ENCODE data around the gene MAGEB3.
"Not testable (repeated sequence)": the region's sequence is repeated elsewhere in the genome, so short reads cannot be mapped to it uniquely, and the experiment has no call there.

The MAGEB3 gene

DNA sequence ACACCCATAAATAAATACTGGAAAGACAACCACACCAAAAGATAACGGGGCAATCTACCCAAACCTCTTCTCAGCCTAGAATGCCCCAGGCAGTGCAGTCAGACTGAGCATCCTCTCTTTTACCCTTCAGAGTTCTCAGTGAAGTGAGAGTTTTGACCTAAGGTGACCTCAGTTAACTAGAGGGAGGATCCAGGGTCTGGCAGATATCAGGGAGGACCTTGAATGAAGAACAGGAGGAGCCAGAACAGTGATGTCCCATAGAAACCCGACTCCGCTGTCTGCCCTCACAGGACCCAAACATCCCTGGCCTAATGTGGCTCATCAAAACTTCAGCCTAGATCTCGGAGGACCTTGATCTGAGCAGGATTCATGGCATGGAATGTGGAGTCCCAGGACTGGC is at the start of gene MAGEB3:
MAGEB3 (plus strand) TSS at position 263 of the 400 bp plus-strand sequence. CDS start 5,268 bp downstream, outside the sequence.
- DNase-seq, result no peak

DNA sequence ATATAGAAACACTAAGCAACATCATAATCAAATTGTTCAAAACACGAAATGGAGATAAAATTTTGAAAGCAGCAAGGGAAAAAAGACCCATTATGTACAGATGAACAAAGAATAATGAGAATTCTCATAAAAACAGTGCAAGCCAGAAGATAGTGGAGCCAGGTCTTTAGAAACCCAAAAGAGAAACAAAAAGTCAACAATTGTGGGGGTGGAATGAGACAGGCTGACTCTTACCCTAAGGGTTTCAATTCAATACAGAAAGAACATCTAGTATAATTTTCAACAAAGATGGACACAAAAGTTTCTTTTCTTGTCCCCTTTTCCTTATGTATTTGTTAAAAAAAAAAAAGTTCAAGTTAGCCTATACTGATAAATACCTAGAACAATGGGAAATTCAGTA is 49.1 kb upstream of the MAGEB3 start:
- DNase-seq, result no peak

- DNase-seq, result no peak
Observed at GRCh38 chrX:30183554-30183953, 46.9 kb upstream of the MAGEB3 start.

- DNase-seq, result no peak
Observed at GRCh38 chrX:30190426-30190825, 40.0 kb upstream of the MAGEB3 start.

DNA sequence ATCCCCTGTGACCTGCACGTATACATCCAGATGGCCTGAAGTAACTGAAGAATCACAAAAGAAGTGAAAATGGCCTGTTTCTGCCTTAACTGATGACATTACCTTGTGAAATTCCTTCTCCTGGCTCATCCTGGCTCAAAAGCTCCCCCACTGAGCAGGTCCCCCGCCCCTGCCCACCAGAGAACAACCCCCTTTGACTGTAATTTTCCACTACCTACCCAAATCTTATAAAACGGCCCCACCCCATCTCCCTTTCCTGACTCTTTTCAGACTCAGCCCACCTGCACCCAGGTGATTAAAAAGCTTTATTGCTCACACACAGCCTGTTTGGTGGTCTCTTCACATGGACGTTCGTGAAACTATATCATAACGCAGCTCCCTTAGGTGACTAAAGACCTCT is 36.5 kb upstream of the MAGEB3 start:
- not testable (repeated sequence) for DNase-seq

- DNase-seq, result no peak
Observed at GRCh38 chrX:30196322-30196721, 34.1 kb upstream of the MAGEB3 start.

GRCh38 chrX:30212172-30212571 is 18.3 kb upstream of the MAGEB3 start:
- no peak for DNase-seq

DNA sequence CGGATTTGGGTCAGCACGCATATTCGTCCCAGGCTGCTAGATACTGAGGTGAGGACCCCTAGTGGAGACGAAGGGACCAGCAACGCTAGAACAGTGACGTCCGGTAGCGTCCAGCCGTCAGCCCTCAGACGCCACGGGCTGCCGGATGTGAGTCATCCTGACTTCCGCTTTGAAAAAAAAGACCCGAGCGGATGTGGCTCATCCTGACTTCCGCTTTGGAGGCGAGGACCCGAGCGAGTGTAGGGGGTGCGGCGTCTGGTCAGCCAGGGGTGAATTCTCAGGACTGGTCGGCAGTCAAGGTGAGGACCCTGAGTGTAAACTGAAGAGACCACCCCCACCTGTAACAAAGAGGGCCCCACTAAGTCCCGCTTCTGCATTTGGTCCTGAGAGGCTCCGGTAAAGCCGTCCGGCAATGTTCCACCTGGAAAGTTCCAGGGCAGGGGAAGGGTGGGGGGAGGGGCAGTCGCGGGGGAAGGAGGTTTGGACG is 15.1 kb upstream of the MAGEB3 start, which contains the start of gene MAGEB2:
MAGEB2 (plus strand) TSS at position 207 of the 487 bp plus-strand sequence. CDS start 3,018 bp downstream, outside the sequence.
- no peak for DNase-seq

DNA sequence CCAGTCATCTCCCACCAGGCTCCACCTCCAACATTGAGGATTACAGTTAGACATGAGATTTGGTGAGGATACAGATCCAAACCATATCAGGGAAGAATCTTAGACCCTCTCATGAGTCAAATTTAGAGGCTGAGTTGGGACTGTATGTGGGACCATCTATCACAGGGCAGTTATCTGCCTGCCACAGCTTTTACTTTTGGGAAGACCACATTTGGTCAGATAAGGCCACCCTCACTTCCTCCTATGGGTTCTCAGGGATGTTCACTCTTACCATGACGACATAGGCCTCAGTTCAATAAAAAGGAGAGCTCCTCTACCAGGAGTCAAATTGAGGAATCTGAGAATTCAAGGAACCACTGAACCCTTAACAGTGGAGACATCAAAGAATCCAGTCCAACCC is 13.0 kb upstream of the MAGEB3 start:
- DNase-seq, result no peak

DNA sequence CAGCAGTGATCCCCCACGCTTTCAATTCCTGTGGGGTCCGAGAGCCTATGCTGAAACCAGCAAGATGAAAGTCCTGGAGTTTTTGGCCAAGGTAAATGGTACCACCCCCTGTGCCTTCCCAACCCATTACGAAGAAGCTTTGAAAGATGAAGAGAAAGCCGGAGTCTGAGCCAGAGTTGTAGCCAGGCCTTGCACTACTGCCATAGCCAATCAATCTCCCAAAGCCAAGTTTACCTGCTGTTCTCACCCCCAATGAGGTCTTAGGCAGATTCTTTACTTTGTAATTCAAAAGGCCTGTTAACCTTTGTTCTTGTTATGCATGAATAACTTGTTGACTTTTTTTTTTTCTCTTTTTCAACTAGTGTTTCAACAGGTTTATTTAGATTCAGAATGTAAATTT is 11.1 kb upstream of the MAGEB3 start:
- DNase-seq, result no peak

DNA sequence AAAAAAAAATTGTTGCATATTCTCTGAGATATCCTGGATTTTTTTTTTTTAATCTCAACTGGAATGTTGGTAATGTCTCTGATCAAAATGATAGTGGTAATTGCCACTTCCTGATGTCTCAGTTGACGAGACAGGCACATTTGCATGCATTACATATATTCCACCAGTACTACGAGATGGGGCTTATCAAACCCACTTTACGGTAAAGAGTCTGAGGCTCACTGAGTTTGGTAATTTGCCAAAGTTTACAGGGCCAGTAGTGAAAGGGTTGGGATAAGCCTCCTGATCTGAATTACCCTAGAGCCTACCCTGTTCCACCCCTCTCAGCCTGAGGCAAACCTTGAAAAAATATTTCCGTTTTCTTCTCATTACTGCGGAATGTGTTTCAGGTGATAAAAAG is 9.8 kb upstream of the MAGEB3 start:
- DNase-seq, result no peak

DNA sequence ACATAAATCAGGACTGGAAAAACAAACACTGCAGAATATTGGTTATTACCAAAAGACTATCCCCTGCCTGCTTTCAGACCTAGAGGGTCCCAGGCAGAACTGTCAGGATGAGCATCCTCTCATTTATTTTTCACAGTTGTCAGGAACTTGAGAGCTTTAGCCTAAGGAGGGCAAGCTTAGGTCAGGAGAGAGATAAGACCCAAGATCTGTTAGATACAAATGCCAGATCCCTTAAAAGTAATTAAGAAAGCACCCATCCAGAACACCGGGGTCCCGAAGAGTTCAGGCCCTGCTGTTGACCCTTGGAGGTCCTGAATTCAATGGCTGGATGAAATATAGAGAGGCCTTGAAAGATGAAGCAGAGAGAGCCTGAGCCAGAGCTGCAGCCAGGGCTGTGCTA is 5.9 kb upstream of the MAGEB3 start:
- no peak for DNase-seq

GRCh38 chrX:30228526-30228925 is 1.9 kb upstream of the MAGEB3 start:
- DNase-seq, result no peak

DNA sequence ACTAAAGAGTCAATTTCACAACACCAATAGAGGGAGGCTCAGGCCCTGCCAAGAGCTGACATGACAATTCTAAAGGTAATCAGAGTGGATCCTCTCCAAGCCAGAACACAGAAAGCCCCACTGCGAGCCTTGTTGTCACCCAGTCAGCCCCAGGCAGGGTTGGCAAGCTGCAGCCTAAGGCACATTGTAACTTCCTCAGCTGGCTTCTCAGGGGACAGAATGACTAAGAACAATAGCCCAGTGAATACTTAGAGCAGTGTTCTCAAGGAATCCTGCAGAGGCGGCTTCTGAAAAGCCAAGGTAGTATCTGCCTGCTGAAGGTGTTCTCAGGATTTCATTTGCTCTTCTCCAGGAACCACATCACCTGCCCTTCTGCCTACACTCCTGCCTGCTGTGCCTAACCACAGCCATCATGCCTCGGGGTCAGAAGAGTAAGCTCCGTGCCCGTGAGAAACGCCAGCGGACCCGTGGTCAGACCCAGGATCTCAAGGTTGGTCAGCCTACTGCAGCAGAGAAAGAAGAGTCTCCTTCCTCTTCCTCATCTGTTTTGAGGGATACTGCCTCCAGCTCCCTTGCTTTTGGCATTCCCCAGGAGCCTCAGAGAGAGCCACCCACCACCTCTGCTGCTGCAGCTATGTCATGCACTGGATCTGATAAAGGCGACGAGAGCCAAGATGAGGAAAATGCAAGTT is 11.4 kb downstream of the MAGEB3 start, which contains the start of gene MAGEB4:
MAGEB4 (plus strand) TSS at position 277 of the 692 bp plus-strand sequence; CDS start at position 413, 136 bp downstream.
- DNase-seq, result no peak

DNA sequence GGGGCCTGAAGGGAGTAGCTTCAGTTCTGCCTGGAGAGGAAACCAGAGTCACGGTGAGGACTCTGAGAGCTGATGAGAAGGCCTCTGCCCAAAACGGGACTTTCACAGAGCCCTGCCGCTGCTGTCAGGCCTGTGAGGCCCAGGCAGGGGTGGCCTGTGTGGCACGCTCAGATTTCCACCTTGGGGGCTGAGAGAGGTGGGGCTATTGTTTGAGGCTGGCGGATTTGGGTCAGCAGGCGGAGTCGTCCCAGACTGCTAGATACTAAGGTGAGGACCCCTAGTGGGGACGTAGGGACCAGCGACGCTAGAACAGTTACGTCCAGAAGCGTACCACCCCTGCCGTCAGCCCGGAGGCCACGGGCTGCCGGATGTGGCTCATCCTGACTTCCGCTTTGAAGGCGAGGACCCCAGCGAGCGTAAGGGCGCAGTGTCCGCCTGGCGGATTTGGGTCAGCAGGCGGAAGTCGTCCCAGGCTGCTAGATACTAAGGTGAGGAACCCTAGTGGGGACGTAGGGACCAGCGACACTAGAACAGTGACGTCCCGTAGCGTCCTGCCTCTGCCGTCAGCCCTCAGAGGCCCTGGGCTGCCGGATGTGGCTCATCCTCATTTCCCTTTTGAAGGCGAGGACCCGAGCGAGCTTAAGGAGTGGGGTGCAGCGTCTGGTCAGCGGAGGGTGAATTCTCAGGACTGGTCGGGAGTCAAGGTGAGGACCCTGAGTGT is 16.5 kb downstream of the MAGEB3 start, which contains the start of gene MAGEB1:
MAGEB1 (plus strand) TSS at position 378 of the 721 bp plus-strand sequence. CDS start 3,348 bp downstream, outside the sequence.
- no peak for DNase-seq

DNA sequence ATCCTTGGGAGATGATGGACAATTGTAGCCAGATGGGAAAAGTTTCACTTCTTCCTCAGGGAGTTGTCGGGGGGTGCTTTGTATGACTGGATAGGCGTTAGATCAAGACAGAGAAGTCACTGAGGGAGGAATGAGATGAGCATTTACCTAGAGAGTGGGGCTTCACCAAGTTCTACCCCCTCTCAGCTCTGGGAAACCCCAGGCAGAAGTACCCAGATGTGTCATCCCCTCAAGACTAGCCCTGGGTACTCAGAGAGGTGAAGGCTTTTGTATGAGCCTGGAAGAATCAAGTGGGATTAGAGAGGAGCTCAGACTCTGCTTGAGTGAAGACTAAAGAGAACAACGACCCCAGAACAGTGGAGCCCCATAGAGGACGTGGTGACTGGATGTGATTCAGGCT is 18.4 kb downstream of the MAGEB3 start:
- DNase-seq, result no peak

DNA sequence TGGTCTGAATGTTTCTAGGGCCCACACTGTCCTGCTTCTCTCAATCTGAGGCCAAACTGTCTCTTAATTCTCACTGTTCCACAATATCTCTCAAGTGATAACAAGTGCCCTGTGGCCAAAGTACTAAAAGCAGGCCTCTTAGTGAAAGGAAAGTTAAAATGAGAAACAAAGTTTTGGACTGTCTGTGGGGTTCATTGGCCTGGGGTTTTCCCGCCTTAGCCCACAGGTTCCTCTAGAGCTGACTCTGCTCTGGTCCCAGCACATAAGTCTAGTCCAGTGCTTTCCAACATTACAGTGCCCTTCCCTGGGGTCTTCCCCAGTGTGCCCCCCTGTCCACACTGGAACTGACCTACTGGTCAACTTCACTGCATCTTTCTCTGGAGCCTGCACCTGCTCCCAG is 22.8 kb downstream of the MAGEB3 start:
- DNase-seq, result no peak

GRCh38 chrX:30259927-30260326 is 29.5 kb downstream of the MAGEB3 start:
- no peak for DNase-seq

DNA sequence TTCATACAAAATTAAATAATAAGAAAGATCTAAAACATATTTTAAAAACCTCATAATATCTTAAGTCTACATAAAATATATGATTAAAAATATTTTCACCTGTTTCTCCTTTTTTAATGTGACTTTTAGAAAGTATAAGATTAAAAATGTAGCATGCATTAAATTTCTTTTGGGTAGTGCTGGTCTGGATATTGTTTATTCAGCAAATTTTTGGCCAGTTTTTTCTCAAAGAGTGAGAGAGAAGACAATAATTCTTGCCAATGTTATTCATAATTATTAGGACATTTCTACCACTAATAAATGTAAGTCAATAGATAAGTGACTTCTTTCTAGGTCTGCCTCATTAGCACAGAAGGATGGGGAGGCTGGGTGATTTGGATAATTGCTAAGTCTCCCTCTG is 30.6 kb downstream of the MAGEB3 start:
- no peak for DNase-seq

- no peak for DNase-seq
Observed at GRCh38 chrX:30262763-30263162, 32.3 kb downstream of the MAGEB3 start.

GRCh38 chrX:30270639-30271038 is 40.2 kb downstream of the MAGEB3 start:
- DNase-seq, result no peak

DNA sequence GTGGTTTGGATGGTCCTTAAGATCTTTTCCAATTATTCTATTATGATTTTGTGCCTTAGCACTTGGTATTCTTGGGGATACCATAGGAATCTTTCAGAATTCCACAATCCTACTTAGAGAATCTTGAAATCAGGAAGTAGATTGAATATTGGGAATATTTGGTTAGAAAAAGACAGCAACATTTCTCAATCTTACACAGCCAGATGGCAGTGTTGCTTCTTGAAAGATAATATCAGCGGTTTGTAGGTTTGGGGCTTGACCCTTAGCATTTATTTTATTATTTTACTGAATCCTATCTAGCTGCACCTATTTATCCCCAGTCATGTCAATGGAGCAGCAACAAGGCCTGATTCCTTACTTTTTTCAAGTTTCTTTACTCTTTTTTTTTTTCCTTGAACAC is 45.0 kb downstream of the MAGEB3 start:
- DNase-seq, result no peak

DNA sequence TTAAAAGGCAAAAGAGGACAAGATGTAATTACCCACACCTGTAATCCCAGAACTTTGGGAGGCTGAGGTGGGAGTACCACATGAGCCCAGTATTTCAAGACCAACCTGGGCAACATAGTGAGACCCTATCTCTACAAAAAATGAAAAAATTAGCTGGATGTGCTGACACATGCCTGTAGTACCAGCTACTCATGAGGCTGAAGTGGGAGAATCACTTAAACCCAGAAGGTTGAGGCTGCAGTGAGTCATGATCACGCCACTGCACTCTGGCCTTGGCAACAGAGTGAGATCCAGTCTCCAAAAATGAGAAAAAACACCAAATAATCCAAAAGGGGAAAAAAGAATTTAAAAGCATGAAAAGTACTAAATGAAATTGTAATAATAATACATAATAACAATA is 47.9 kb downstream of the MAGEB3 start:
- DNase-seq, result no peak

DNA sequence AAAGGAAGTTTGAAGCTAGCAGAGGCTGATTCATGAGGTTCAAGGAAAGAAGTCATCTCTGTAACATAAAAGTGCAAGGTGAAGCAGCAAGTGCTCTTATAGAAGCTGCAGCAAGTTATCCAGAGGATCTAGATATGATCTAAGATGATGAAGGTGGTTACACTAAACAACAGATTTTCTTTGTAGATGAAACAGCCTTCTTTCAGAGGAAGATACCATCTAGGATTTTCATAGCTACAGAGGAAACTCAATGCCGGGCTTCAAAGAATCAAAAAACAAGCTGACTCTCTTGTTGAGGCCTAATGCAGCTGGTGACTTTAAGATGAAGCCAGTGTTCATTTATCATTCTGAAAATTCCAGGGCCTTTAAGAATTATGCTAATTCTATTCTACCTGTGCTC is 50.0 kb downstream of the MAGEB3 start:
- peak in 2 of 6 experiments; percentile 0 to 9 for DNase-seq
